ENCODE data around the gene PHF20.
"Not testable (repeated sequence)": the region's sequence is repeated elsewhere in the genome, so short reads cannot be mapped to it uniquely, and the experiment has no call there.

The PHF20 gene

DNA sequence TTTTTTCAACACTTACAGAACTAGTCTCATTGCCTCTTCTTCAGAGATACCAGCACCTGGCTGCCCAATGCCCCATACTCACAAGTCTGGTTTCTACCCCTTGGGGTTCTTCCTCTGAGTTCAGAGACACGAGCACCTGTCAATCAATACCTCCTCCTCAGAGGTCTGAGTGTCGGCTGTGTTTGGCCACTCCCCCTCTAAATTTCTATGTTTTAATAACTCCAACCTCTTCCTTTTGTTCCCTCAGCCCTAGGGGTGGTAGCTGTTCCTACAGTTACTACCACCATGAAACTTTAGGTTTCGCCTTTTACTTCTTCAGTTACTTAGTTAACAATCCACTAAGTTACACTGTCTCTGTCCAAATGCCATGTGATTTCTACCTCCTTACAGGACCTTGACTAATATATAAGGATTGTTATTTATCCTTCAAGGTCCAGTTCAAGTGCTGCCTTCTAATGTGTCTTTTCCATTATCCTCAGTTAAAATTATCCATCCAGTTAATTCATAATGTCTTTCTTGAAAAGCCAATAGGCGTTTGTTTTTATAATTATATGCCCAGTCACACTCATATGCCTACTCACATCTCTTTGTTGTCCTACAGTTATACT is 14.6 kb upstream of the PHF20 start:
- in situ Hi-C loops (cut with MboI; ENCODE audit: low sequenced_read_pairs, unreplicated experiment), result no loop called here
- TF ChIP-seq CTCF (IDR thresholded peaks at IDR 0.05; ENCODE audit: borderline replicate concordance, control extremely low read depth, extremely low read depth, insufficient read depth, missing control alignments), result no peak
- DNase-seq (ENCODE audit: low spot score), result no peak

DNA sequence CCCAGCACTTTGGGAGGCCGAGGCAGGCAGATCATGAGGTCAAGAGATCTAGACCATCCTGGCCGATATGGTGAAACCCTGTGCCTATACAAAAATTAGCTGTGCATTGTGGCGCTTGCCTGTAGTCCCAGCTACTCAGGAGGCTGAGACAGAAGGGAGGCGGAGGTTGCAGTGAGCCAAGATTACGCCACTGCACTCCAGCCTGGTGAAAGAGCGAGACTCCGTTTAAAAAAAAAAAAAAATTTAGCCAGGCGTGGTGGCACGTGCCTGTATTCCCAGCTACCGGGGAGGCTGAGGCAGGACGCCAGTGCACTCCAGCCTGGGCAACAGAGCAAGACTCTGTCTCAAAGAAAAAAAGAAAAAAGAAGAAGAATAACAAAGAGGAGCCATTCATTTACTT is 10.3 kb upstream of the PHF20 start:
- in situ Hi-C loops (cut with MboI; ENCODE audit: low sequenced_read_pairs, unreplicated experiment), result not testable (repeated sequence)

DNA sequence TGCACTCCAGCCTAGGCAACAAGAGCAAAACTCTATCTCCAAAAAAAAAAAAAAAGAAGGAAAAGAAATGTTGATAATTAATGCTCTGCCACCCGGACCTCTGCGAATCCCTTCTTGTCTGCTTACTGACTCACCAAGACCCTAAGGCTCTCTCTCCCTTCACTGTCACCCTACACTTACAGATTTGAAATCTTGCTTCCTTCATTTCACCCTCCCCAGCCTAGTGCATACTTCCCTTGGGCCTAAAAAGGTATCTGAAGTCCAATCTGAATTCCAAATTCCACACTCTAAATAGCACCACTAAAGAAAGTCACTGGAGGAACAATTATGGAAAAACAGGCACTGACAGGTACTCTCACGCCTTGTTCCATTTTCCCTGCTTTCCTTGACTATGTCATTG is 9.4 kb upstream of the PHF20 start:
- DNase-seq (ENCODE audit: low spot score), result no peak
- no peak for TF ChIP-seq CTCF (IDR thresholded peaks at IDR 0.05; ENCODE audit: borderline replicate concordance, control extremely low read depth, extremely low read depth, insufficient read depth, missing control alignments)
- in situ Hi-C loops (cut with MboI; ENCODE audit: low sequenced_read_pairs, unreplicated experiment), result no loop called here

More for the DNA sequence above, 10.3 kb upstream of the PHF20 start:
- not testable (repeated sequence) for DNase-seq (ENCODE audit: low spot score)

- in situ Hi-C loops (cut with MboI; ENCODE audit: low sequenced_read_pairs, unreplicated experiment); DNase-seq (ENCODE audit: low spot score): not testable (repeated sequence)
These were observed 6.9 kb upstream of the PHF20 start for GRCh38 chr20:35764936-35765335.

DNA sequence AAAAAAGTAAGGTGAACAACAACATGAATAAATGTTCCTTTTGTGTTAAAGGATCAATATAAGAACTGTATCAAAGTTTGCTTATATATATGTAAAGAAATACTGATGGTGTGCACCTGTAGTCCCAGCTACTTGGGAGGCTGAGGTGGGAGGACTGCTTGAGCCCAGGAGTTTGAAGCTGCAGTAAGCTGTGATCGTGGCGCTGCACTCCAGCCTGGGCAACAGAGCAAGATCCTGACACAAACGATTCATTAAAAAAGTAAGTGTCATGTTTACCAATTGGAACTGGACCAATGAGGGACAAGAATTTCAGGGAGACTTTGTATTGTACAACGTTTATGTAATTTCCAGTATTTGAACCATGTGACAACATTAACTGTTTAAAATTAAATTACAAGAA is 5.0 kb upstream of the PHF20 start:
- in situ Hi-C loops (cut with MboI; ENCODE audit: low sequenced_read_pairs, unreplicated experiment), result no loop called here
- no peak for DNase-seq (ENCODE audit: low spot score)
- no peak for TF ChIP-seq CTCF (IDR thresholded peaks at IDR 0.05; ENCODE audit: borderline replicate concordance, control extremely low read depth, extremely low read depth, insufficient read depth, missing control alignments)

- no peak for TF ChIP-seq CTCF (IDR thresholded peaks at IDR 0.05; ENCODE audit: borderline replicate concordance, control extremely low read depth, extremely low read depth, insufficient read depth, missing control alignments)
- in situ Hi-C loops (cut with MboI; ENCODE audit: low sequenced_read_pairs, unreplicated experiment), result no loop called here
- peak; percentile 84 for DNase-seq (ENCODE audit: low spot score)
These were observed 3.9 kb upstream of the PHF20 start for GRCh38 chr20:35767683-35768481.

DNA sequence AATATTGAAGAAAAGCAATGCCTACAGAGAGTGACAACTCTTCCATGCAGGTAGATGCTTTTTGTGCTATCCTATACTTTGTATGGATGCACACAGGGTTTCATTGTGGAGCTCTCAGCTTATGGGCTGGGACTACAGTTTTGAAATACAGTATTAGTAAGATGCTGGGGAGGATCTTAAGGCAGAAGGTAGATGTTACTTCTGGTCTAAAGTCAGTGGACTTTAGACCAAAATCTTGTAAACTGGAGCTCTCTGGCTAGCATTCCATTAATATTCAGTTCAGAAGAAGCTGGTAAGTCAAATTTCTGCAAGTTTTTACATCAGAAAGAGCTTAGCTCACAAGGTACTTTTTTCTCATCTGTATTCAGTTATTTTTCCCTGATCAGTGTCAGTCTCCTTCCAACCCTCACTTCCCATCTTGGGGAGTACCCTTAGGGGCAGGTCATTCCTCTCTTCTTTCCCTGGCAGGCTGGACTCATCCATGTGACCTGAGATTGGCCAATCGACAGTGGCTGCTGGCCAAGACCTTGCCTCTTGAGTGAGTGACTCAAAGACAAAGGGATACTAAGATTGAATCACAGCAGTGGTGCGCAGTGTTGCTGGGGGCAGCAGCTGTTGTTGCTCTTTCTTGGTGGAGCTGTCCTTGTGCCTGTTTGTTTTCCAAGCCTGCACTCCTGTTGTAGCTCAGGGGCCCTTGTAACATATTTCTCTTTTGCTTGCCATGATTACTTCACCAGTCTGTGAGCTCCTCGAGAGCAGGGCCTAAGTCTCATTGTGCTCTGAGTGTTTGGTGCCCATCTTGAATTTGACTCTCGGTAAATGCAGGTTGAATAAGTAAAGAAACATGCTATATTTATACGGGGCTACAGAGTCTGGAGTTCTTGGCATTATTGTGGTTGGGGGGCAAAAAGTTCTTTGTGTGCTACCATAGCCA is 2.8 kb upstream of the PHF20 start:
- DNase-seq (ENCODE audit: low spot score), result peak; percentile 49
- in situ Hi-C loops (cut with MboI; ENCODE audit: low sequenced_read_pairs, unreplicated experiment), result no loop called here
- TF ChIP-seq CTCF (IDR thresholded peaks at IDR 0.05; ENCODE audit: borderline replicate concordance, control extremely low read depth, extremely low read depth, insufficient read depth, missing control alignments), result no peak

All from GM13976 (cell line).